GM20431 (cell line): Measurements from ENCODE around the gene PDE3A.
"Not testable (repeated sequence)": the region's sequence is repeated elsewhere in the genome, so short reads cannot be mapped to it uniquely, and the experiment has no call there.

Source experiments
- in situ Hi-C: fragments of 300-500 bp; cut with MseI, MboI; formaldehyde crosslinking; loops from one replicate; pipeline ENCODE4 v1.15.0; 2020; ENCODE audit warnings: low sequenced_read_pairs; ENCODE audit not compliant: unreplicated experiment

Gene PDE3A

DNA sequence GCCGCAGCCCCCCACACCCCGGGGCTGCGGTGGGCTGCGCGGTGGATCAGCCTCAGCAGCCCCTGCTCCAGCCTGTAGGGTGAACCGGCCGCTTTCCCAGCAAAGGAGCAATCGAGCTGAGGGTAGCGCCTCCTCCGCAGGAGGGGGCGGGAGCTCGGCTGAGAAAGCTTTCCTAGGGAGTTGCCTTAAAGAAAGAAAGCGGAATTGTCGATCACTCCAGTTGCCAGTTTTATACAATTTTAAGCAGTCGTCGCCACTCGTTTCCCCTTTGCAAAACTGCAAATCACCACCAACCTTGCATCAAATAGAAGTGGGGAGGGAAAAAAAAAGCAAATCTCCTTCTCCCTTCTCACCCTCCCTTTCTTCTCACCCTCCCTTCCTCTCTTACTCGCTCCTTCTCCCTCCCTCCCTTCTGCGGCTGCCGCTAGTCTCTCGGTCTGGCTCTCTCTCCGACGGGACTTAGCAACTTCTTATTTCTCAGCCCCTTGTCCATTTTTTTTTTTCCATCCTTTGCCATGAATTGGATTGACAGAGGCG, at the start of gene PDE3A:
TSS of gene PDE3A (plus strand) at position 424 of the 537 bp plus-strand sequence. CDS start 748 bp downstream, outside the sequence.
- in situ Hi-C loops = no loop called here

DNA sequence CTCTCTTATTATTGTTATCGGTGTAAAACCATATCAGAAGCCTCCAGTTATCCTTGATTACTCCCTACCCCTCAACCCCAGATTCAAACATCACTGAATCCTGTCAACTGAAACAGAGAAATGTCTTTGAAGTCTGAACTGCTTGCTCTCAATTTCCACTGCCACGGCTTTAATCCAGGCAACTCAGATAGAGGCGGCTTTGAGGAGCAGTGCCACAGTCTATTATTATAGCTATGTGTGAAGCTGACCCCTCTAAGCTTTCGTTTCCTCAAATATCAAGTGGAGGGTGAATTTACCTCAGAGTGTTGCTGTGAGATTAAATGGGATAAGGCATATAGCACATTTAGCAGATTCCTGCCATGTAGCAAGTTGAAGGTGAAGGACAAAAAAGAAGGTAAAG, 49.0 kb upstream of the PDE3A start:
- in situ Hi-C loops = no loop called here

DNA sequence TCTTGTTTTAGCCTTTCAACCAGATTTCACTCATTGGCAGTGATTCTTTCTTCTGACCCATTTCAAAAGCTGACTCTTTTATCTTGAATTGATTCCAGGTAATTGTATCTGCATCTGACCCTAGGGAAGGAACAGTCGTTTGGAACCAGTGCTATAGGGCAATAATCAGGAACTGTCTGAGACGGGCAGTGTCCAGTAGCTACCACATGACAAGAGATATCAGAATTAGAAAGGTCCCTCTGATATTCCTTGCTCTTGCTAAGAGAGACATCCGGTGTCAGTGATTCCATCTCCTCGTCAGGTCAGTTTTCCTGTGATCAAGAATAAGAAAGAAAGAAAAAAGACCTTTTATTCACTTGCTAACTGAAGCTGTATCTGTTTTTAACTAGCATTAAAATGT, 47.8 kb upstream of the PDE3A start:
- in situ Hi-C loops = no loop called here

DNA sequence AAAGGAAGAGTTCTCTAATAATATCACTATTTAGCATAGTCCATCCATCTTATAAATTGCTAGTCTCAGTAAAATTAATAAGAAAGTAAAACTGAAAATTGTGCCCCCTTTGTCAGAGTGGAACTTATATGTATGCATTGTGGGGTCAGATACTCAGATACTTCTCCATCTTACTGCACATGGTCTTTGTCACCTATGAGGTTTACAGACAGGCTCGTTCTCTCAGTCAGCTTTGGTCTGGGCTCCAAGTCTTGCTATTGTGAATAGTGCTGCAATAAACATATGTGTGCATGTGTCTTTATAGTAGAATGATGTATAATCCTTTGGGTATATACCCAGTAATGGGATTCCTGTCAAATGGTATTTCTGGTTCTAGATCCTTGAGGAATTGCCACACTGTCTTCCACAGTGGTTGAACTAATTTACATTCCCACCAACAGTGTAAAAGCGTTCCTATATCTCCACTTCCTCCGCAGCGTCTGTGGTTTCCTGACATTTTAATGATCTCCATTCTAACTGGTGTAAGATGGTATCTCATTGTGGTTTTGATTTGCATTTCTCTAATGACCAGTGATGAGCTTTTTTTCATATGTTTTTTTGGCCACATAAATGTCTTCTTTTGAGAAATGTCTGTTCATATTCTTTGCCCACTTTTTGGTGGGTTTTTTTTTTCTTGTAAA, 37.4 kb upstream of the PDE3A start:
- in situ Hi-C loops = not testable (repeated sequence)

DNA sequence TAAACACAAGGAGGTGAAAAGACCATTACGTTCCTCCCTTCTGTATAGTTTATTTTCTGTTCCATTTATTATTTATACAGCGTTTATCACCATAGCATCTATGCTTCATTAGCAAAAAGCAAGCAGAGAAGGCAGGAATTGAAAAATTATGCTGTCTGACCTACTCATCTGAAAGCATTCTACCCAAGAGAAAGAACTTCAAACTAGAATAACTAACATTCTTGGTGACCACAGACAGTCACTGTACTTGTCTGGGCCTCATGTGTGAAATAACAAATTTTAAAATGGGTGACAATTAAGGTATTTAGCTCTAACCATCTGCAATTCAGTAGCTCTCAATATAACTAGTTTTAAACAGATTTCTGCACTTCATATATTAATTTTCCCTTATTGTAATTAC, 29.3 kb upstream of the PDE3A start:
- in situ Hi-C loops = no loop called here

DNA sequence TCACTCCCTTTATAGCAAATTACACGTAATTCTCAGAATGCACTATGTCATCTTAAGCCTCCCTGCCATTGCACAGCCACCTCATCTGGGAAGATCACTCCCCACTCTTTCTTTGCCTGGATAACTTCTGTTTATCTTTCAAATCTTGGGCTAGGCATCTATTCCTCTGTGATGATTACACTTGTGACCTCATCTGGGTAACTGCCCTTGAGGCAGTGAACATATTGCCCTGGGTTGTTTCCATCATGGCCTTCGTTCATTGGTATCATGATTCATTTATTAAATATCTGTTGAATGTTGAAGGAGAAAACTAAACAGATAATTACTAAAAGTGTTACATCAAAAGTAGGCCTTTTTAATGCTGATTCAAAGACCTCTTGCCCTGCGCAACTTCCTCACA, 26.2 kb upstream of the PDE3A start:
- in situ Hi-C loops = no loop called here

DNA sequence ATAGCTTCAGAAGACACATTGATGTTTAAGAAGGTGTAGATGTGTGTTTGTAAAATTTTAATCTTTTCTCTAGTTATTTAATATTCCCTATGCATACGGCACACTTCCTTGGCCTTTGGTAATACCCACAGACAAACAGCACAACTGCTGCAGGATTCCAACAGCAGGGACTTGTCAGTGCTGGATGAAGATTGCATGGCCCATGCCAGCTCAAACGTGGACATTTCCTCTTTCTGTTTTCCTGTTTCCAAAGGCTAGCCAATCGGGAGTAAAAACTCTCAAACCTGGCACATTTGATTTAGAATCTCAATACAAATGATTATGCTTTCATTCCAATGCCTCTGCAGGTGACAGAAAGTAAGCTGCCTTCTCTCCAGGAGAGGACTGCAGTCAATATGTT, 22.5 kb upstream of the PDE3A start:
- in situ Hi-C loops = no loop called here

DNA sequence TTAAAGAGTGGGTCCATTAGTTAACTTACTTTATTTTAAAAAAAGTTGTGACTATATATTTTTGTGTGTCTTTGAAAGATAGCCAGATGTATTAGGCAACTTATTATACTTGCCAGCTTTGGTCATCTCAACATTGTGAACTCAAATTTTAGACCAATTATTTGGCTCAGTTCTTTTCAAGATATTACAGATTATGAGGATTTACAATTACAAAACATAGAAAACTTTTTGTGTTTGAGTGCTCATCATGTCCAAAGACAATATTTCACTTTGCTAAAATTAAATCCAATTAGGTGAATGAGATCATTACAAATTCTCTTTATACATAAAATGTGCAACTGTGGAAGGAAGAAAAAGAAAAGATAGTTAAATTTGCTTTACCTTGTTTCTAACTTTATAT, 18.3 kb upstream of the PDE3A start:
- in situ Hi-C loops = no loop called here

DNA sequence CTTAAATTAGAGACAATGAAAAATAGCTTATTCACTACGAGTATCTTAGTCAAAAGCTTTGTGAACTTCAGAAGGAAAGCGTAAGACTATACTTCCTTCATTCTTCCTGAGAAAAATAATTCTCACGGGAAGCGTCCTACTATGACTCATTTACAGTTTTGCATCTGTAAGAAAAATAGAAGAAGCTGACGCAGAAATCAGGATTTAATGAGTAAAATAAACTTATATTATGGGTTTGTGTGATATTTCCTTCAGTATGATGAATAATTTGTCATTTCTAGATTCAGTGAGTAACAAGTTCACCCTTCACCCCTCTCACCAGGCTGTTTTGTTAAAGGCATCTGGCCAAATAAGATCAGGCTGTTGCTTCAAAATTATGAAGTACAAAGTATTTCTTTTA, 17.8 kb upstream of the PDE3A start:
- in situ Hi-C loops = no loop called here

DNA sequence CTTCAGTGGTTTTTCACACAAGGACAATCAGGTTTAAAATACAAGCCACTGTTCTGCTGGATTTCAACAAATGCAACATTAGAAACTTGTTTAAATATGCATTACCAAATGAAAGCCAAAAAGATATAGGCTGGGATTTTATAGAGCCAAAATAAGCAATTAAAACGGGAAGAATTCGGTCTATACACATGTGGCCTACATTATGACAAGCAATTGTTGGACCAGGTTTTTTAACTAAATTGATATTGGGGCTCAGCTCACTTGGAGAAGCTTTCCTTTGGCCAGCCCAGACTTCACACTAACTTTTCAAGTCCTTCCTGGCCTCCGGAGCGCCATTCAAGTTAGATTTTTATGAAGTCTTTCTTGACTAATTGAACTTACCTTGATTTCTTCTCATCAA, 16.9 kb upstream of the PDE3A start:
- in situ Hi-C loops = no loop called here

DNA sequence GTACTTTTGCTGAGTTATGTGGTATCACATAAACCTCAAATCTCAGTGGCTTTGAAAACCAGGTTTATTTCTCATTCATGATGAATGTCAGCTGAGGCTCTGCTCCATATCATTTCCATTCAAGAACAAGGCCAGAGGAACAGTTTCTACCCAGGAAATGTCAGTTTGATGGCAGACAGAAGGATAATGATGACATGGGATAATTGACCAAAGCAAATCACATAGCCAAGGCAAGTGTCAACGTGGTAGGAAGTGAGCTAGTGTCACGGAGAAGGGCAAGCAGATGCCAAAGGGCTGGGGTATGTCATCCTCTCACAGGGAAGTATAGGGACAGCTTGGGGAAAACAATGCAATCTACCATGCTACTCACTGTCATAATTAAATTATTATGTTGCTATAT, 12.3 kb upstream of the PDE3A start:
- in situ Hi-C loops = no loop called here

DNA sequence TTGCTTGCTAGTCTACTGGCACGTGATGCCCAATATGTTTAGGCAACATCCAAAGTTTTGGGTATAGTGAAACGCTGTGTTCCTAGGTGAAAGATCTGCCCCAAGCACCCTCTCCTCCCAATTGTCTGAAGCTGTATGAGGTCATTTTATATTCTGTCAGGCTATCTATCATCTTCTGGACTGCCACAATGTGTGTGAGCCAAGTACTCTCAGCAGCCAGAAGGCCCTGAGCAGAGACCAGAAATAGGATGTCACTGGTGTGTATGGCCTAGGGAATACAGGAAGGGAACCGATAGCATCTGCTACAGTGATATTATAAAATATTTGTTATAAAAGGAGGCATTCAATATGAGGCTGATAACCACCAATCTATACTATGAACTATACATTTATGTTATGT, 7.9 kb upstream of the PDE3A start:
- in situ Hi-C loops = no loop called here

DNA sequence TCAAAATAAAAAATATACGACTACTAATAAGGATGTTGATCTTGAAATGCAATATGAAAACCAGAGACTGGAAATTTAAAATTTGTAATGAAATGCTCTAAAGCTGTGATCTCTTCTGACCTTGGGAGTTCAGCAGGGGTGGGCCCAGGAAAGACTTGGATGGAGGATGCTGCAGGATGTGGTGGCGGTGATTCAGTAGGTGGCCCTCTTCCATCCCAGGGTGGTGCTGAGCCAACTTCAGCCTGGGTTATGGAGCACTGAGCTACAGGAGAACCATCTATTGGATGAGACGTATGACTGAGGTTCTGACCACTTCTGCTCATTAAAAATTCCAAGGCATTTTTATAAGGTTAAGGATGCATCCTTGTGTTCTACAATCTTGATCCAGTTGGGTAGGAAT, 6.9 kb upstream of the PDE3A start:
- in situ Hi-C loops = no loop called here

DNA sequence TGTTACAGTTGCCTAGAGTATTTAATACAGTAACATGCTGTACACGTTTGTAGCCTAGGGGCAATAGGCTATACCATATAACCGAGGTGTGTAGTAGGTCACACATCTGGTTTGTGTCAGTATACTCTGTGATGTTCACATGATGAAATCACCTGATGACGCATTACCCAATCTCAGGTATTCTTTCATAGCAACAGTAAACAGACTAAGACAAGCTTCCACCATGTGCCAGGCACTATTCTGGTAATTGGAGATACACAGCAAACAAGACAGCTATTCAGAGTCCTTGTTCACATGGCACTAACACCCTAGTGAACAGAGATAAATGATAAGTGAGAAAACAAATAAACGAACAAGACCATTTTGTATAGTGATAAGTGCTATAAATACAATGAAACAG, 3.8 kb upstream of the PDE3A start:
- in situ Hi-C loops = no loop called here

DNA sequence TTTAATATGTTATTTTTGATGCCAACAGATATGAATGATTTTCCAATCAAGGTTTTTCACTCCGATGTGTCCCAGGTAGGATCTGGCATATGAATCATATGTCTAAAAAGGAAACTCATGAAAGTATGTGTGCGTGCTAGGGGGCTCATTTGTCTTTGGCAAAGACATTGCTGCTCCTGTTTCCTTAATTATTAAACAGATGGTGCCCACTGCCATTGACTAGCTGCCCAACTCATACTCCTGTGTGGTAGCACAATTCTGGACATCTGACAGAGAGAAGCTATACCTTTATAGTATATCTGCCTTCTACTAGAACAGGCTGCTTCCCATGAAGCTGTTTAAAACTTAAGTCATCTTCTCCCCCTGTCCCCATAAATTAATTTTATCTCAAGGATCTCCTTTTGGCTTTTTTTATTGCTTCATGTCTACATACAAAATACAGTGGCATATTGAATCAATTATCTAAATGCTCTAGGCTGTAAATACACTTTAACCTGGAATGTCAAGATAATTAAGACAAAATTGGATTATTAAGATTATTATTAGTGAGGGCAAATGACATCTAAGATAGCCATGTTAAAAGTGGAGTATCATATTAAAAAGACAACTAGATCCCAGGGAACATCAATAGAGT, 1.4 kb upstream of the PDE3A start:
- in situ Hi-C loops = no loop called here

DNA sequence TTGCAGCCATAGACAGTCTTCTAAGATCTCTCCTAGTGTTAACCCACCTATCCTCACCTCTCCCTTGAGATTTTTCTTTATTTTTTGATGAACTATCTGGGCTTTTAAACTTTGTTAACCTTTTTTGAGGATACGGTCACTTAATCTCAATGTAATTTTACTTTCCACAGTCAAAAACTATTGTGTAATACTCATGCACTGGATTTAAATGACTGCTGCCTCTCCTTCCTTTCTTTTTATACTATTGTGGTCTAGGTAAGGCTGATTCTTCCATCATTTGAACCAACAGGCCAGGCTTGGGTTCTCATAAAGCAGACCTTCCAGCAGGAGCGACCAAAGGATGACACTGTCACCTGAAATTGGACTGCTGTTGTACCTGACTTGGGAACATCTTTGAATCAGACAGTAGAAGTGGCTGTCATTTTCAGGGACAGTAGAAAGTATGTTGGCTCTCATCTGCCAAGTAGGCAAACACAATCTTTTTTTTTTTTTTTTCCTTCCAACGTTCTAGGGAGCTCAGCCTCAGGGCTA, 689 bp upstream of the PDE3A start:
- in situ Hi-C loops = no loop called here

DNA sequence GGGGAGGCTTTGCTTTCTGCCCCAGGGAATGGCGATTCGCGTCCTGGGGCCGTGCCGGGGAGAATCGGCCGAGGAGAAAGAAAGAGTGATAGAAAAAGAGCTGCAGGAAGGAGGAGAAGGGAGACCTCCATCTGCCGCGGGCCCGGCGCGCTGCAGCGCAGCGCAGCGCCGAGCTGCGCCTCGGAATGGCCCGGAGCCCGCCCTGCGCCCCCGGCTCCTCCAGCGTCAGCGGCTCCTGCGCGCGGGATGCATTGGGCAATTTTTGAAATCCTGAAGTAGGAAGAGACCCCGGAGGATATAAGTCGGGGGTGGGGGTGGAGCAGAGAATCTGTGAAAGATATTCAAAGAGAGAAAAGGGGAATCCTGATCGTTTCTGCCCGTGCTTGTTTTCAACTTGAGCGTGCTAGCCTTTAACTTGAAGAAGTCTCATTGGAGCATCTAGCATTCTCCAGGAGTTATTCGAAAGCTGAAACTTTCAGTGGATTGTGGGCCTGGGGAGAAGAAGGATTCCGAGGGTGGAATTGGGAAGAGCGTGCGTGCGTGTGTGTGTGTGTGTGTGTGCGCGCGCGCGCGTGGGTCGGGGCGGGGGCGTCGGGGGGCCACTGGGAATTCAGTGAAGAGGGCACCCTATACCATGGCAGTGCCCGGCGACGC, 441 bp downstream of the PDE3A start:
- in situ Hi-C loops = no loop called here

DNA sequence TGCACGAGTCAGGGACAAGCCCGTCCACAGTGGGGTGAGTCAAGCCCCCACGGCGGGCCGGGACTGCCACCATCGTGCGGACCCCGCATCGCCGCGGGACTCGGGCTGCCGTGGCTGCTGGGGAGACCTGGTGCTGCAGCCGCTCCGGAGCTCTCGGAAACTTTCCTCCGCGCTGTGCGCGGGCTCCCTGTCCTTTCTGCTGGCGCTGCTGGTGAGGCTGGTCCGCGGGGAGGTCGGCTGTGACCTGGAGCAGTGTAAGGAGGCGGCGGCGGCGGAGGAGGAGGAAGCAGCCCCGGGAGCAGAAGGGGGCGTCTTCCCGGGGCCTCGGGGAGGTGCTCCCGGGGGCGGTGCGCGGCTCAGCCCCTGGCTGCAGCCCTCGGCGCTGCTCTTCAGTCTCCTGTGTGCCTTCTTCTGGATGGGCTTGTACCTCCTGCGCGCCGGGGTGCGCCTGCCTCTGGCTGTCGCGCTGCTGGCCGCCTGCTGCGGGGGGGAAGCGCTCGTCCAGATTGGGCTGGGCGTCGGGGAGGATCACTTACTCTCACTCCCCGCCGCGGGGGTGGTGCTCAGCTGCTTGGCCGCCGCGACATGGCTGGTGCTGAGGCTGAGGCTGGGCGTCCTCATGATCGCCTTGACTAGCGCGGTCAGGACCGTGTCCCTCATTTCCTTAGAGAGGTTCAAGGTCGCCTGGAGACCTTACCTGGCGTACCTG, 1.1 kb downstream of the PDE3A start:
- in situ Hi-C loops = no loop called here

DNA sequence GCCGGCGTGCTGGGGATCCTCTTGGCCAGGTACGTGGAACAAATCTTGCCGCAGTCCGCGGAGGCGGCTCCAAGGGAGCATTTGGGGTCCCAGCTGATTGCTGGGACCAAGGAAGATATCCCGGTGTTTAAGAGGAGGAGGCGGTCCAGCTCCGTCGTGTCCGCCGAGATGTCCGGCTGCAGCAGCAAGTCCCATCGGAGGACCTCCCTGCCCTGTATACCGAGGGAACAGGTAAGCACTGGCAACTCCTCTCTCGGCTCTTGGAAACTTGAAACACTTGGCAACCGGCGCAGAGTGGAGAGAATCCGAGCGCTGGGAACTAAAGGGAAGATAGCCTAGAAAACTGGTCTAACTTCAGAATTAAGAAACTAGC, 1.7 kb downstream of the PDE3A start:
- in situ Hi-C loops = no loop called here

DNA sequence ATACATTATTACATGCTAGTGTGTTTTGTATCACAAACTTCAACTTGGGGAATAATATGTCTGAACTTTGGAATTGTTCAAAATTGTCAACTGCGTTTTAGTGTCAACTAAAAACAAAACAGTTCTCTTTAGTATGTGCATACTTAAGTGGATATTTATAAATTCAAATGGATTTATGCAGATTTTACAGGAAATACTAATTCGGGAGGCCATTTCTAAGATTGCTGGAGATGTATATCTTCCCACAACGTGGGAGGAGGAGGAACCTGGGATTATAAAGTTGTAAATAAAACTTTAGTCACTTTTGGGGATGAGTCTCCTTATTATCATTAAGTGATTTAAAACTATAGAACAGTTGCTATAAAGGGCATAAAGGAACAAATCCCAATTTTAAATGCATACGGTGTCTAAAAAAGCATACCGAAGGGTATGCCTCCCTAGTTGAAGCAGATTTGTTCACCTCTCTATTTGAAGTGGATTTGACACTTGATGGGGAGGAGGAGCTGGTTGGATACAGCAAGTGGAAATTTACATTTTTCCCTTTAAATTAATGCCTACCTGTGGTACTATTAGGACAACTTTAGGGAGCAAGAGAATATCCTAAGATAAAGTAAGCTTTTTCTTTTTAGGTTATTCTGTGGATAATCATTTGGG, 2.7 kb downstream of the PDE3A start:
- in situ Hi-C loops = no loop called here
